ENCODE measurements around the gene CCL27.

DNA sequence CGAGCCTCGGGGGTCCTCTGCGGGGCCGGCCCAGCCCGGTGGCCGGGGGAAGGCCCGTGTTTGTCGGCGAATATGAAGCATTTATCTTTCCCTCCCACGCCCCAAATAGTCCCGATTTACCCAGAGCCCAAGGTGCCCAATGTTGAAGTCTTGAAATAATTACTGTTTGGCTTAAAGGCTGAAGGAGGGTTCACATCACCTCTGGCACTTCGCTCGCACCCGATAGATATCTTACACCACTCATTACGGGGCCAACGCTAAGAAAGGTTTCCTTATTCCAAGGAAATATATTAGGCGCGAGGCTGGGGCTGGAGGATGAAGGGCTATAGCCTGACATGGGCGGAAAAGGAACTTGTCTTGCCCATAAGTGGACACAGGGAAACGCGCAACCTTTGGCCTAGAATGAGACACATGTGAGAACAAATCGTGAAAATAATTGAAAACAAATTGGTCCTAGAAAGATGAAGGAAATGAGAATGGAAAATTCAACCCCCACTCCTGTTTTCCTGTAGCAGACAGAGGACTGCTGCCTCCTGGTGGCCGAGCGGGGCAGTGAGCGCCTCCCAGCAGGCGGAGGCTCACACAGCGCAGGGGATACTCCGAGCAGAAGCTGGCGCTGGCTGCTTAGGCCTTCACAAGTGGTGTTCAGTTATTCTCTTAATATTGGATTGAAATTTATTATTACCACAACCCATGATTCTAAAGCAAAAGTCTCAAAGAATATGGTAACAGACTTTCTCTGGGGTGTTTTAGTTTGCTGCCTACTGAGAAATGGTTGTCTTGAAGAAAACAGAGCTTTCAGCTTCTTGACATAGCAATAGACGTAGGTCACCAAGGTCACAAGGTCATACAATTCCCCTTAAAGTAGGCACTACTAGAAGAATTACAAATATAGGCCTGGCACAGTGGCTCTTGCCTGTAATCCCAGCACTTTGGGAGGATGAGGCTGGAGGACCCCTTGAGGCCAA is 39.6 kb upstream of the CCL27 start:
- TF ChIP-seq, protein P1, sequence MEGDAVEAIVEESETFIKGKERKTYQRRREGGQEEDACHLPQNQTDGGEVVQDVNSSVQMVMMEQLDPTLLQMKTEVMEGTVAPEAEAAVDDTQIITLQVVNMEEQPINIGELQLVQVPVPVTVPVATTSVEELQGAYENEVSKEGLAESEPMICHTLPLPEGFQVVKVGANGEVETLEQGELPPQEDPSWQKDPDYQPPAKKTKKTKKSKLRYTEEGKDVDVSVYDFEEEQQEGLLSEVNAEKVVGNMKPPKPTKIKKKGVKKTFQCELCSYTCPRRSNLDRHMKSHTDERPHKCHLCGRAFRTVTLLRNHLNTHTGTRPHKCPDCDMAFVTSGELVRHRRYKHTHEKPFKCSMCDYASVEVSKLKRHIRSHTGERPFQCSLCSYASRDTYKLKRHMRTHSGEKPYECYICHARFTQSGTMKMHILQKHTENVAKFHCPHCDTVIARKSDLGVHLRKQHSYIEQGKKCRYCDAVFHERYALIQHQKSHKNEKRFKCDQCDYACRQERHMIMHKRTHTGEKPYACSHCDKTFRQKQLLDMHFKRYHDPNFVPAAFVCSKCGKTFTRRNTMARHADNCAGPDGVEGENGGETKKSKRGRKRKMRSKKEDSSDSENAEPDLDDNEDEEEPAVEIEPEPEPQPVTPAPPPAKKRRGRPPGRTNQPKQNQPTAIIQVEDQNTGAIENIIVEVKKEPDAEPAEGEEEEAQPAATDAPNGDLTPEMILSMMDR (IDR thresholded peaks at IDR 0.05) = peak; percentile 87 to 99 (median 92)
- TF ChIP-seq POLR2AphosphoS5 (IDR thresholded peaks at IDR 0.05) (no peak), EP300 (IDR thresholded peaks at IDR 0.05) (no peak), POLR2A (IDR thresholded peaks at IDR 0.05) (no peak)

Measured in upper lobe of left lung (tissue), 4 donors.